Measurements from ENCODE around the gene CTU2.
A peak's percentile ranks its signal among the peaks of the same experiment; 100 is the strongest.

CTU2 gene

DNA sequence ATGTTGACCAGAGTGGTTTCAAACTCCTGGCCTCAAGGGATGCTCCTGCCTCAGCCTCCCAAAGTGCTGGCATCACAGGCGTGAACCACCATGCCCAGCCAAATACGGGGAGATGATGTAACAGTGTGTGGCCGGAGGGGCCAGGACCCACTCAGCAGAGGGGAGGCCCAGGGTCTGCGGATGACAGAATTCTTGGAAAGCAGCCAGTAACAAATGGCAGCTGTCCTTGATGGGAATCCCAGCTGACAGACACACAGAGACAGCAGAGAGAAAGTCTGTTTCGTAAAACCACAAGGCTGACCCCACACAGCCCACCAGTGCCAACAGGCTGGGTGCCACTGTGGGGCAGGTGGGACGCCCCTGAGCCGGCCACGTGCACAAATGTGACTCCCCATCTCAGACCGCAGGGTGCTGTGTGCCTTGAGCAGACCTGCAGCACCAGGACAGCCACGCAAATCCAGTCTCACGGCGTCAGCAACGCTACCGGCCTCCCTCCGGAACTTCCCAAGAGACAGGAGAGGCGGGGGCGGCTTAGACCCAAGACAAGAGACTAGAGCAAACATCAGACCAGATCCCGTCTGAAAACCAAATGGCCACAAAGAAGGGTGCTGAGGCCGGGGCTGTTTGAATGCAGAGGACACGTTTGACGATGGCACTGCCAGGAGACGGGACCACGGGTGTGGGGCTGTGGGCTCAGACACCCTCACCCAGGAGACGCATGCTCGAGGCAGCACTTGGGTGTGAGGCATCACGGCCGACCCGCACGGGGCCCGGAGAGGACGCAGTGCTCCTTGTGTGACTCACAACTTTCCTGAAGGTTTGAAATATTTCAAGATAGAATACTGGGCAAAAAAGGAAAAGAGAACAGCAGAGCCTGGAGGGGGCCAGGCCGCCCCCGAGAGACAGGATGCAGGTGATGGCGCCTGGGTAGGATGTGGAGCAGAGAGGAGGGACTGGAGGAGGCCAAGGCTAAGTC is 24.6 kb downstream of the CTU2 start:
- no peak for DNase-seq (ENCODE audit: low read depth)

DNA sequence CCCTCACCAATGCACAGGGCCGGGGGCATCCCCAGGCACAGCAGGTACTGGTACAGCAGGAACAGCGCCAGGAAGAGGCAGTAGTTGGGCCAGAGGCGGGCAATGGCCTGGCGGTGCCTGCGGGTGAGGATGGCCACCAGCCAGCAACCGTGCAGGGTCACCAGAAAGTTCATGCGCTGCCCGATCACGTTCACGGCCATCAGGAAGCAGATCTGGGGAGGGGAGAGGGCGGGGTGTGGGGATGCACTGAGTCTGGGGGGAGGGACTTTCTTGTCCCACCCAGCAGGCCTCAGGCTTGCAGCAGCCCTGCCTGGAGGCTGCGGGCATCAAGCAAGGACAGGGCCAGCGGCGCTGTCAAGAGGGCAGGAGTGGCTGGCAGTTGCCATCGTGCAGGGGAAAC is 25.4 kb downstream of the CTU2 start:
- DNase-seq (ENCODE audit: low read depth) = no peak

- DNase-seq (ENCODE audit: low read depth) = no peak
Measured at GRCh38 chr16:88732172-88732960, 26.1 kb downstream of the CTU2 start.

- no peak for DNase-seq (ENCODE audit: low read depth)
Measured at GRCh38 chr16:88732961-88733294, 26.6 kb downstream of the CTU2 start.

DNA sequence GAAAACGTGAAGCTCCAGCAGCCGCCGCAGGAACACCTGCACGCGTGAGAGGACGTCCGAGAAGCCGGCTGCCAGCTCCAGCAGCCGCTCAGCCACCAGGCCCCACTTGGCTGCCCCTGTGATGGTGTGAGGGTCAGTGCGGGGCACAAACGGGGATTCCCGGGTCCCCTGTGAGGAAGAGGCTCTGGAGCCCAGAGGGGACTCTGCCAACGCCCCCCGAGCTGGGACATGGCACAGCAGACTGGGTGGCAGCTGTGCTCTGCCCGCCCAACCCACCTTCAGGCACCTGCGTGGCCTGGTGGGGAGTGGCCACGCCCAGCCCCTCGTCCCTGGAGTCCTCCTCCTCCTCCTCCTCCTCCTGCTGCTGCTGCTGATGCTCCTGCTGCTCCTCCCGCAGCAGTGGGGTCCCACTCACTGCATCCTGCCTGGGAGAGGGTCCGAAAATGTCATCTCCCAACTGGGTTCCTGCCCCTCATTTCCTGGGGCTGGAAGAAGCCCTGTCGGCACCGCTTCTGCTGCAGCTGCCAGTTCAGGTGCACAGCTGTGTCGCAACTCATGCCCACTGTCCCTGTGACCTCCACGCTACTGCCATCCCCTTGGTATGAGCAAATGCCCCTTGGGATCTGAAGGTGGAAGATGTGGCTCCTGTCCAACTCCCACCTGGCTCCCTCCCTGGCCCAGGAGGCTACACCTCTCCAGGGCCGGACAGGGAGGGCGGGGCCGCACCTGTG is 27.5 kb downstream of the CTU2 start:
- no peak for DNase-seq (ENCODE audit: low read depth)

DNA sequence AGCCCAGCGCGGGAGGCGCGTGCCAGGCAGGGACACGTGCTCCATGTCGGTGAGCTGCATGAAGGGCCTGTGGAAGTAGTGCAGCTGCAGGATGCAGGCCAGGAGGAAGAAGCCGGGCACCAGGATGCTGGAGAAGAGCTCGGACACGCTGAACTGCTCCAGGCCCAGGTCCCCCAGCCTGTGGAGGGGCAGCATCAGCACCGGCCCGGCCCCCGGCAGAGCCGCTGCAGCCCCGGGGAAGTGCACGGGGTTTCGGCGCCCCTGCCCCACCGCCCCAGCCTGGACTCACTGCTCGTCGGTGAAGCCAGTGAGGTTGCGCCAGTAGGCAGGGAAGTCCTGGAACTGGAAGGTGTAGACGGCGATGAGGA is 28.0 kb downstream of the CTU2 start:
- DNase-seq (ENCODE audit: low read depth) = no peak

GRCh38 chr16:88735121-88735520 is 28.8 kb downstream of the CTU2 start:
- no peak for DNase-seq (ENCODE audit: low read depth)

- no peak for DNase-seq (ENCODE audit: low read depth)
Measured at GRCh38 chr16:88735616-88736015, 29.3 kb downstream of the CTU2 start.

DNA sequence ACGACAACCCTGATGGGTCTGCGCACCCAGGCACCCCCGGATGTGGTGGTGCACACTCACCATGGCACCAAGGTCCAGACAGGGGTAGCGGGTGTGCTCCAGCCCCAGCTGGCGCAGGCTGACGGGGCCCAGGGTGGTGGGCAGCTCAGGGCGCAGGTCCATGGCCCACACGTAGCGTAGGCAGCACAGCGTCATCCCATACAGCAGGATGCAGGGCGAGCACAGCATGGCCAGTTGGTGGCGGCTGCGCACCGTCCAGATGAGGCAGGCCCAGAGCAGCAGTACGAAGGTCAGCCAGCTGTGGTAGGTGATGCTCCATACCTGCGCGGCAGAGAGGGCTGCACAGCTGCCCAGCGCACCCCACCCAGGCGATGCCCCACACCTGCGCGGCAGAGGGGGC is 29.8 kb downstream of the CTU2 start:
- no peak for DNase-seq (ENCODE audit: low read depth)

DNA sequence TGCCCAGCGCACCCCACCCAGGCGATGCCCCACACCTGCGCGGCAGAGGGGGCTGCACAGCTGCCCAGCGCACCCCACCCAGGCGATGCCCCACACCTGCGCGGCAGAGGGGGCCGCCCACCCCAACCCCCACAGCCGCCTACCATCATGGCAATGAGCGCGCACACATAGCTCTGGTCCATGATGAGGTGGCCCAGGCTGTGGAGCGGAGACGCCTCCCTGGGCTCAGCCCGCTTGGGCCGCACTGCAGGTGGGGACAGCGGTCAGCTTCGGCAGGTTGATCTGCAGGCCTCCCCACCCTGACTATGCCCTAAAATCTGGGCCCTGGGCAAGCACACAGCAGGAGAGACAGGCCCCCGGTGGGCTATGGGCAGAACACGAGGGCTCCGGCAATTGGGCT is 30.2 kb downstream of the CTU2 start:
- no peak for DNase-seq (ENCODE audit: low read depth)

- peak; percentile 38 for DNase-seq (ENCODE audit: low read depth)
Measured at GRCh38 chr16:88737298-88738150, 31.2 kb downstream of the CTU2 start.

- DNase-seq (ENCODE audit: low read depth) = no peak
Measured at GRCh38 chr16:88738151-88739084, 32.1 kb downstream of the CTU2 start.

DNA sequence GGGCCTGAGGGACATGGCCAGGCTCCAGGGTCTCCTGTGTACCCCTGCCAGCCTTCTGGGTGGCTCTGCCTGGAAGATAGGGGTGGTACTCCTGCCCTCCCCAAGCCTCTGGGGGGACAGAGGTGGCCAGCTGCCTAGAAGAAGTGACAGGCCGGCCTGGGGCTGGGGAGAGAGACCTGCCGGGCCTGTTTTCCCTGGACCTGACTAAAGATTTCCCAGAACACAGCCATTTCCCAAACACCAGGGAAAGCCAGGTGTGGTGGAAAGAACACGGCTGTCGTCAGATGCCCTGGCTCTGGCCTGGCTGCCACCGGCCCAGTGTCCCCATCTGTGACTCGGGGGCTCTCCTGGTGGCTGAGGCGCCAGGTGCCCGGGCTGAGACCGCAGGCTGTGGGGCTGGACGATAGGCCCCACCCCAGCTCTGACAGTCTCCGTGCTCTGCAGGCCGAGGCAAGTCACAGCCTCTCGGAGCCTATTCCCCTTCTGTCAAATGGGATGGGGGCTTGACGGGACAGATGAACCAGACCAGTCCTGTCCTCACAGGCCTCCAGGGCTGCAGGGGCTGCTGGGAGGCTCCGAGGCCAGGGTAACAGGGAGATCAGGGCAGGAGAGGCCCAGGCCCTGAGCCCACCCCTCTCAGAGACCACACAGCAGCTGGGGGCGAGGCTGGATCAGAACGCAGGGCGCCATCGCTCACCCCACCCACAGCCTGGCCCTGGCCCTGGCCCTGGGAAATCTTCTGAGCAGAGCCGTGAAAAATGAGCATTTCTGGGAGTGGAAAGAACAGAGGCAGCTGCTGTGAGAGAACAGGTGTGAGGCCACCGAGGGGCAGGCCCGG is 33.1 kb downstream of the CTU2 start:
- no peak for DNase-seq (ENCODE audit: low read depth)

GRCh38 chr16:88739977-88740726 is 33.8 kb downstream of the CTU2 start:
- no peak for DNase-seq (ENCODE audit: low read depth)

DNA sequence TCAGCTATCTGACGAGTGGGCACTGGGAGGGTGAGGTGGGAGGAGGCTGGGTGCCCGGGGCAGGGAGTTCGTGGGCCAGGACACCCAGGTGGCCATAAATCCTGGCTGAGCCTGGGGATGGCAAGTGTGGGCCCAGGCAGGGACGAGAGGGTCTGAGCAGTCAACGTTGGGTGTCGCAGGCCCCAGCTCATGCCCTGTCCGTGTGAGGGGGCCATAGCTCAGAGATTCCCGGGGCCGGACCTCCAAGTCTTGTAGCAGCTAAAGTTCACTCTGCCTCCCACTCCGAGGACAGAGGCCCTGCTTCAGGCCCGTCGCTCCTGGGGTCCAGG is 34.4 kb downstream of the CTU2 start:
- DNase-seq (ENCODE audit: low read depth) = no peak

GRCh38 chr16:88741368-88741767 is 35.1 kb downstream of the CTU2 start:
- DNase-seq (ENCODE audit: low read depth) = no peak

DNA sequence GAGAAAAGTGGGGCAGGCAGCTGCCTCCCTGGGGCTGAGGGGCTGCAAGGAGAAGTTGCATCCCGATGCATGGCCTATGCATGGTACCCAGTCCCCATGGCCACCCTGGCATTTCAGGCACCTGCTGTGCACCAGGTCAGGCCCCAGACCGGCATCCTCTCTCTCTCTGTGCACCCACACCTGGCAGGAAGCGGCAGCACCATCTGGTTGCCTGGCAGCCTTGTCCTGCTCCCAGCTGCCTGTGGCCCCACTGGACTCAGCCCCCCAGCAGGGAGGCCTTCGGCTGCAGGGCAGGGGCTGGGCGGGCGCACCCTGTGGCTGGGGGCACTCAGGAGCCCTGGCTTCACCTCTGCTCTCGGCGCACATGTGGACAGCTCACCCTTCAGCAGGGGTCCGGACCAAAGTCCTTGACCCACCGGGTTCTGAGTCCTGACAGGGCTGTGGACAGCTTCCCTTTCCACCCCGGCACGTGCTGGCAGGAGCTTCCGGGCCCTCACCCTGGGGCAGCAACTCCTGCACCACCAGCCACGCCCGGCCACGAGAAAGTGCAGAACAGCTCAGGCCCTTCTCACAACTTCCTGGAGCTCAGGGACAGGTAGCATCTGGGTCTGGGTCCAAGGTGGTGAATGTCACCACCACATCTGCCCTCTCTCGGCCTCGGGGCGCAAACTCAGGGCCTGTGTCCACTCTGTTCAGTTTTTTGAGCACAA is 36.7 kb downstream of the CTU2 start:
- DNase-seq (ENCODE audit: low read depth) = no peak

Measured in activated T-cell treated with anti-CD3 and anti-CD28 coated beads for 24 hours (primary cell).